ENCODE data around the gene AGK.

AGK gene

DNA sequence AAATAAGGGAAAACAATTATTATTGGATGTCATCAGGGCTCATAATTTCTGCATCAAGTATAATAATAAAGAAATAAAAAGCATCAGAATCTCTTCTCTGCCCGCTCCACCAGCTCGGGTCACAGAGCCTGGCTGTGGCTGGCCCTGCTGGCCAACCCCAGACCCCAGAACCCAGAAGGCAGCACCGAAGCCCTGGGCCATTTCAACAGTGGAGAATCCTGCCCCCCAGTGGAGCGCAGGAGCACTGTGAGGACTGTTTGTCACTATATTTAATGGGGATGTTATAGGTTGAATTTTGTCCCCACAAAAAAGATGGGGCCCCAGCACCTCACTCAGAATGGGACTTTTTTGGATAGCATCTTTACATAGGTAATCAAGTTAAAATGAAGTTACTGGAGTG, 123.5 kb downstream of the AGK start:
- TF ChIP-seq, protein P1, sequence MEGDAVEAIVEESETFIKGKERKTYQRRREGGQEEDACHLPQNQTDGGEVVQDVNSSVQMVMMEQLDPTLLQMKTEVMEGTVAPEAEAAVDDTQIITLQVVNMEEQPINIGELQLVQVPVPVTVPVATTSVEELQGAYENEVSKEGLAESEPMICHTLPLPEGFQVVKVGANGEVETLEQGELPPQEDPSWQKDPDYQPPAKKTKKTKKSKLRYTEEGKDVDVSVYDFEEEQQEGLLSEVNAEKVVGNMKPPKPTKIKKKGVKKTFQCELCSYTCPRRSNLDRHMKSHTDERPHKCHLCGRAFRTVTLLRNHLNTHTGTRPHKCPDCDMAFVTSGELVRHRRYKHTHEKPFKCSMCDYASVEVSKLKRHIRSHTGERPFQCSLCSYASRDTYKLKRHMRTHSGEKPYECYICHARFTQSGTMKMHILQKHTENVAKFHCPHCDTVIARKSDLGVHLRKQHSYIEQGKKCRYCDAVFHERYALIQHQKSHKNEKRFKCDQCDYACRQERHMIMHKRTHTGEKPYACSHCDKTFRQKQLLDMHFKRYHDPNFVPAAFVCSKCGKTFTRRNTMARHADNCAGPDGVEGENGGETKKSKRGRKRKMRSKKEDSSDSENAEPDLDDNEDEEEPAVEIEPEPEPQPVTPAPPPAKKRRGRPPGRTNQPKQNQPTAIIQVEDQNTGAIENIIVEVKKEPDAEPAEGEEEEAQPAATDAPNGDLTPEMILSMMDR (IDR thresholded peaks at IDR 0.05): no peak
- peaks cover 9 to 21% of the 10 kb centered on the region in 2 experiments for H3K4me1 ChIP-seq (ENCODE audit: control insufficient read depth in 1 of 2, insufficient read depth in 1 of 2, low read depth in 1 of 2, low read length in 1 of 2)
- no peaks in the 10 kb centered on the region for H3K9me3 ChIP-seq
- no peak overlapping the region for H3K4me3 ChIP-seq (ENCODE audit: low read depth in 1 of 2, low read length in 1 of 2)
- no peak overlapping the region for H3K27ac ChIP-seq
- H3K27me3 ChIP-seq: no peaks in the 10 kb centered on the region
- no peaks in the 10 kb centered on the region for H3K36me3 ChIP-seq

DNA sequence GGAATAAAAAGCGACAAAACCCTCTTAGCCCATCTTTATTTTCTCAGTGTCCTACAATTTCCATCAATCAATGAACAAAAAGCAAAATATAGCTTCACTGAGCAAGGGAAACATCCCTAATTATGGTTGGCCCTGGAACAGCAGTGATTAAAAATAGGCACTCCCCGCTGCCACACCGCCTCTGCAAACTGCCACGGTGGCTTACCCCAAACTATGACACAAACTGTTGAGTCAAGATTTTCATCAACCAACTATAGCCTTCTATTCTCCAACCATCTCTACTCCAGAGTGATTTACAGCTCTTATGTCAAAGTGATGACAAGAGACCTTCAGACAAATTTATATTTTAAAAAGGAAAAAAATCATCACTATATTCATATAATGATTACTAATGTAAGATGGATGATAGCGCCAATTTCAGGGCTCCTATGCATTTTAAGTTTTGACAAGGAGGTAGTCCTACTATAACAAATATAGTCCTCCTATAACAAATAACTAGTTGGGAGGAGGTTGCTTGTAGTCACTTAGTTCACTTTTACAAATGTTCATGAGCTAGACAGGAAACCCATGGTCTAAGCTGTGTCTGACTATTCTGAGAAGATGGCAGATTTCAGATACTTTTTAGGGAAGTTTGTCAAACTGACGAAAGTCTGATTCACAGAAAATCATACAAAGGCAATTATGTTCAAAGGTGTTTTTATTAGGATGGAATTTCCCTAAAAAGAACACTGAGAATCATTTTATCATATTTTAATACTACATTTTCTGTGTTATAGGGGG, 124.4 kb downstream of the AGK start:
- Histone ChIP-seq H3K36me3 (no peaks in the 10 kb centered on the region), H3K27me3 (no peaks in the 10 kb centered on the region), H3K9me3 (no peaks in the 10 kb centered on the region), H3K27ac (no peak overlapping the region), H3K4me1 (ENCODE audit: control insufficient read depth in 1 of 2, insufficient read depth in 1 of 2, low read depth in 1 of 2, low read length in 1 of 2) (peaks cover 9 to 21% of the 10 kb centered on the region in 2 experiments), H3K4me3 (ENCODE audit: low read depth in 1 of 2, low read length in 1 of 2) (no peak overlapping the region)
- TF ChIP-seq, protein P1 (IDR thresholded peaks at IDR 0.05): no peak

DNA sequence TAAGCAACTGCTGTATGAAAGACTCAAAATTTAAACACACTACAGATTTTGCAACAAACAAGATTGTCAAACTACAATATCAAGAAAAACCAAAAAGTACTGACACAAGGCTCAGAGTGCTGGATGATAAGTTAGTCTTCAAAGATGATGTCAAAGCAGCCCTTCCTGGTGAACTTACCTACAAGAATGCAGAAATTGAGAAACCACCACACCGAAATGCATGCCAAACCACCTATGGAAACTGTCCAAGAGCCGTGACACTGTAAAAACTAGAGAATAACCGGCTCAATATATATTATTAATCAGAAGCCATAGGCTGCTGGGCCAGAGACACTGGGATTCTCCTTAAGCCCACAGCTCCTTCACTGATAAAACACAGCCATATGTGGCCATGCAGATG, 125.4 kb downstream of the AGK start:
- TF ChIP-seq, protein P1 (IDR thresholded peaks at IDR 0.05): no peak
- H3K9me3 ChIP-seq: no peaks in the 10 kb centered on the region
- peaks cover 7 to 18% of the 10 kb centered on the region in 2 experiments for H3K4me1 ChIP-seq (ENCODE audit: control insufficient read depth in 1 of 2, insufficient read depth in 1 of 2, low read depth in 1 of 2, low read length in 1 of 2)
- H3K4me3 ChIP-seq (ENCODE audit: low read depth in 1 of 2, low read length in 1 of 2): no peak overlapping the region
- H3K36me3 ChIP-seq: no peaks in the 10 kb centered on the region
- no peaks in the 10 kb centered on the region for H3K27me3 ChIP-seq
- H3K27ac ChIP-seq: no peak overlapping the region

DNA sequence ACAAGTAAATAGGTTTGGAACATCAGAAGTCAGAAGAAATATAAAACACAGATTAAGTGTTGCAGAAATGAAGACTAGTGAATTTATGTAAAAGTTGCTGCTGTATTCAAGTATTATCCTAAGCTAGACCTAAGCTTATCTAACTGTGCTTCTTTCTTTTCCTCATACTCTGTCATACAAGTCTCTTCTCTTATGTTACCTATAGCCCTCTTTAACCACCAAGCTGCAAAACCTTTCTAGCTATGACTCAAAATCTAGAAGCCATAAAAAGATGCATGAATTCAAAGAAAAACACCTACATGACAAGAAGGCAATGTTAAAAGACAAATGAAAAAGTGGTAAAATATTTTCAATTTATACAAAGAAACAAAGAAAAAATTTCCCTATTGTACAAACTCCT, 127.8 kb downstream of the AGK start:
- no peaks in the 10 kb centered on the region for H3K9me3 ChIP-seq
- H3K4me1 ChIP-seq (ENCODE audit: control insufficient read depth in 1 of 2, insufficient read depth in 1 of 2, low read depth in 1 of 2, low read length in 1 of 2): peaks cover 0 to 10% of the 10 kb centered on the region in 2 experiments
- H3K4me3 ChIP-seq (ENCODE audit: low read depth in 1 of 2, low read length in 1 of 2): no peak overlapping the region
- no peaks in the 10 kb centered on the region for H3K27me3 ChIP-seq
- H3K27ac ChIP-seq: no peak overlapping the region
- no peaks in the 10 kb centered on the region for H3K36me3 ChIP-seq
- TF ChIP-seq, protein P1 (IDR thresholded peaks at IDR 0.05): no peak

DNA sequence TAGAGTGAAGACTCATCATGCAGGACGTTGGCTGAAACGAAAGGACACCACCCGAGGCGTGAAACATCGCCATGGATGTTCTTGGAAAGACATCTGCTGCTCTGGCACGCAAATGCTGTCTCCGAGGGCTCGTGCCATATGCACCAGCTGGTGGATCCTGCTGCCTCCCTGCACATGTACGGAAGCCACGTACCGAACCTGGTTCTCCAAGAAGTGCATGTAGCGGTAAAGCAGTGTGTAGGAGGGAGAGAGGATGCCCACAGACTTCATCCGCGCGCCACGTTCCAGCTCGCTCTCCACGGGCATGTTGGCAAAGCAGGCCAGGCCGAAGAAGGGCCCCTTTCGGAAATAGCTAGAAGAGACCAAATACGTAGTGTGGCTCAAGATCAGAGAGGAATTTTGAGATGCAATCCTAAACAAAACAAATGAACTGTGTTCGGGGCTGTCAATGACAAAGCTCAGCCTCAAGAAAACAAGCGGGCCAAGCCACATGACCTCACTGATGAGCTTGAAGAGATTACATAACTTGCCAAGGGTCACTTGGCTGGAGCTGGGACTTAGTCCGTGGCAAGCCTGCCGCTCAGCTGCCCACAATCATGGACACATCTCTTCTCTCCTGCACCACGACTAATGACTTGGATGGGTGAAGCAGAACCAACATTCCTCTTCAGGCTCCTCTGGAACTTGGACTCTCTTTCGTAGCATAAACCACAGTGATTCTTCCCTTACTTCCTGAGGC, 134.2 kb downstream of the AGK start:
- TF ChIP-seq, protein P1 (IDR thresholded peaks at IDR 0.05): no peak
- Histone ChIP-seq H3K27ac (no peak overlapping the region), H3K4me1 (ENCODE audit: control insufficient read depth in 1 of 2, insufficient read depth in 1 of 2, low read depth in 1 of 2, low read length in 1 of 2) (no peaks in the 10 kb centered on the region), H3K36me3 (no peaks in the 10 kb centered on the region), H3K27me3 (no peaks in the 10 kb centered on the region), H3K4me3 (ENCODE audit: low read depth in 1 of 2, low read length in 1 of 2) (no peak overlapping the region), H3K9me3 (no peaks in the 10 kb centered on the region)
